Psoas muscle (tissue), 8 donors: Measurements from ENCODE around the gene SPATA22. TPM values are rescaled to one million over a fixed set of nuclear protein-coding genes. Genes with fewer than 3 reads are reported as not detected.
"Not testable (repeated sequence)": the region's sequence is repeated elsewhere in the genome, so short reads cannot be mapped to it uniquely, and the experiment has no call there.

Experiments
- ATAC-seq, 4 donors: fragments of 200-7000 bp; cut with Tn5 transposase; one replicate each; pipeline ENCODE4 v1.9.1; 2020; ENCODE audit warnings: moderate library complexity in 3 of 4, mild to moderate bottlenecking in 2 of 4
- DNase-seq, 2 donors: peaks; one replicate each; pipeline ENCODE4 v3.0.0-alpha.2; 2020
- H3K27ac ChIP-seq: fragments of 200-600 bp; one replicate; pipeline ENCODE4 v1.8.0; 2022
- H3K27me3 ChIP-seq, 3 donors: fragments of 200-600 bp in 1 of 3; one replicate each; pipeline versions ENCODE4 v1.6.1 to v1.8.0; 2013 to 2022; ENCODE audit warnings: low read length in 2 of 3, mild to moderate bottlenecking in 2 of 3, moderate library complexity in 1 of 3; ENCODE audit not compliant: insufficient read depth in 3 of 3
- H3K36me3 ChIP-seq, 2 donors: fragments of 200-600 bp in 1 of 2; one replicate each; pipeline versions ENCODE4 v1.6.1 to v1.8.0; 2013 to 2022; ENCODE audit warnings: low read depth in 1 of 2, mild to moderate bottlenecking in 1 of 2, moderate library complexity in 1 of 2; ENCODE audit not compliant: insufficient read depth in 1 of 2
- H3K4me1 ChIP-seq: fragments of 200-600 bp; one replicate; pipeline ENCODE4 v1.8.0; 2022
- H3K4me3 ChIP-seq: fragments of 200-600 bp; one replicate; pipeline ENCODE4 v1.8.0; 2022; ENCODE audit warnings: mild to moderate bottlenecking
- H3K9me3 ChIP-seq: fragments of 200-600 bp; one replicate; pipeline ENCODE4 v1.8.0; 2022
- WGBS, 3 donors: extraction: QIAGEN DNeasy Blood & Tissue Kit; methylation state at CpG; one replicate each; pipeline versions ENCODE4 v1.1.6 to v1.1.7; 2013; 5-methylcytosine and 5-hydroxymethylcytosine counted together
- intact Hi-C, 2 donors: fragments of 100-400 bp; cut with DNase I; formaldehyde crosslinking; loops; one replicate each; pipeline versions ENCODE4 v1.11.0 to v1.14.2; 2022
- polyA plus RNA-seq, 3 donors: library from polyadenylated mRNA; stranded (reverse); fragments of 200-250 nt; gene quantifications; one replicate each; pipeline ENCODE4 v1.2.3, GENCODE V29; 2013
- total RNA-seq, 4 donors: library from RNA; stranded (reverse); fragmentation: NEBNext Ultra II Directional in 2 of 4; extraction: Animal tissue kit (Norgen Biotek cat#: 25700) in 2 of 4; gene quantifications; one replicate each; pipeline versions ENCODE4 v1.2.1 to v1.2.4, GENCODE V29; 2021 to 2023
- TF ChIP-seq, protein P1 (sequence below): fragments of 200-600 bp; IDR thresholded peaks from one replicate; pipeline ENCODE4 v1.8.0; 2022; ENCODE audit warnings: antibody characterized with exemption
- donor health status: healthy with polysubstance abuse.
- donor health status: DM: no; HTN: no; CAD: no; lungs with moderate emphysema.
- donor health status: Bipolar disorder and iron deficiency.
- donor health status: healthy.
- donor health status: DM: yes; HTN: yes; CAD: no.
- donor health status: DM: no; HTN: no; CAD: no.
- donor health status: DM: no; HTN: no; CAD: no.
- donor health status: DM: yes; HTN: yes; CAD: no.

The SPATA22 gene
- total and polyA plus RNA-seq, 7 donors = 0.05 to 0.54 (median 0.31) TPM; not detected in 3

DNA sequence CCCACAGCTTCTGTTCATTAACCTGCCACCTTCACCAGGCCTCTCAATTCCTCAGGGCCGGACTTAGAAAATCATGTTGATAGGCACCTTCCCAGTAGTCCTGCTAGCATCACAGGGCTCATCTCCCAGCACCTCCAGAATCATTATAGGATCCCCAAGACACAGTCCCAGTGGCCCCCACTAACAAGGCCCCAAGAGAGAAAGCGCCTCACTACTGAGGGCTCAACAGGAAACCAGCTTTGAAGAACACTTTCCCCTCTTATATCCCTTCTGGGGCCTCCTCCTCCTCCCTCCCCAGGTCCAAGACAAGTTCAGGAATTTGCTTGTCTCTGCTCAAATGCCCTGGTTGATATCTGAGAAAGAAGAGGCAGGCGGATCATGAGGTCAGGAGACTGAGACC, 60.5 kb downstream of the SPATA22 start, which contains the start of gene OR3A3:
Gene OR3A3, plus strand, starts transcription at position 301 of the 400 bp plus-strand sequence.
- H3K27ac ChIP-seq = no peak within 1 kb of the TSS
- H3K4me1 ChIP-seq = no peaks in the 10 kb centered on the region
- 78 to 84% (median 83%) methylated on average over 3 of the region's 3 CpGs for WGBS, 3 donors
- DNase-seq (no peak), ATAC-seq (no peak)
- no peaks in the 10 kb centered on the region for H3K36me3 ChIP-seq
- no peak within 1 kb of the TSS for H3K4me3 ChIP-seq
- H3K9me3 ChIP-seq = peaks cover 10% of the 10 kb centered on the region
- intact Hi-C loops = no loop called here
- H3K27me3 ChIP-seq = peaks cover 0 to 2% (median 0%) of the 10 kb centered on the region in 3 donors
- TF ChIP-seq, protein P1, sequence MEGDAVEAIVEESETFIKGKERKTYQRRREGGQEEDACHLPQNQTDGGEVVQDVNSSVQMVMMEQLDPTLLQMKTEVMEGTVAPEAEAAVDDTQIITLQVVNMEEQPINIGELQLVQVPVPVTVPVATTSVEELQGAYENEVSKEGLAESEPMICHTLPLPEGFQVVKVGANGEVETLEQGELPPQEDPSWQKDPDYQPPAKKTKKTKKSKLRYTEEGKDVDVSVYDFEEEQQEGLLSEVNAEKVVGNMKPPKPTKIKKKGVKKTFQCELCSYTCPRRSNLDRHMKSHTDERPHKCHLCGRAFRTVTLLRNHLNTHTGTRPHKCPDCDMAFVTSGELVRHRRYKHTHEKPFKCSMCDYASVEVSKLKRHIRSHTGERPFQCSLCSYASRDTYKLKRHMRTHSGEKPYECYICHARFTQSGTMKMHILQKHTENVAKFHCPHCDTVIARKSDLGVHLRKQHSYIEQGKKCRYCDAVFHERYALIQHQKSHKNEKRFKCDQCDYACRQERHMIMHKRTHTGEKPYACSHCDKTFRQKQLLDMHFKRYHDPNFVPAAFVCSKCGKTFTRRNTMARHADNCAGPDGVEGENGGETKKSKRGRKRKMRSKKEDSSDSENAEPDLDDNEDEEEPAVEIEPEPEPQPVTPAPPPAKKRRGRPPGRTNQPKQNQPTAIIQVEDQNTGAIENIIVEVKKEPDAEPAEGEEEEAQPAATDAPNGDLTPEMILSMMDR = no peak

DNA sequence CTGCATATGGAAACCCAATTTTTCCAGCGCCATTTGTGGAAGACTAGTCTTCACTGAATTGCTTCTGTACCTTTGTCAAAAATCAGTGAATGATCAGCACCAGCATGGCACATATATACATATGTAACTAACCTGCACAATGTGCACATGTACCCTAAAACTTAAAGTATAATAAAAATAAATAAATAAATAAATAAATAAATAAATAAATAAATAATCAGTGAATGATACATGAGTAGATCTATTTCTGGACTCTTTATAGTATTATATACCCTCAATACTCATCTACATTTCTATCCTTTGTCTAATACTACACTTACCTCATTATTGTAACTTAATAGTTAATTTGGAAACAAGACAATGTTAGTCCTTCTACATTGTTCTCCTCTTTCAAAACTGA, 67.8 kb downstream of the SPATA22 start:
- H3K4me1 ChIP-seq, DNase-seq, intact Hi-C loops, H3K36me3 ChIP-seq, H3K27me3 ChIP-seq, H3K27ac ChIP-seq, H3K4me3 ChIP-seq, ATAC-seq: not testable (repeated sequence)
- H3K9me3 ChIP-seq = peaks cover 18% of the 10 kb centered on the region
- WGBS, 3 donors = 62 to 78% (median 74%) methylated on average over 1 of the region's 1 CpG

GRCh38 chr17:3401786-3402185, 69.8 kb downstream of the SPATA22 start:
- Histone ChIP-seq H3K4me3 (no peak overlapping the region), H3K27me3 (no peaks in the 10 kb centered on the region), H3K4me1 (no peaks in the 10 kb centered on the region), H3K36me3 (no peaks in the 10 kb centered on the region), H3K9me3 (peaks cover 8% of the 10 kb centered on the region), H3K27ac (no peak overlapping the region)
- intact Hi-C loops = no loop called here
- ATAC-seq (no peak), DNase-seq (no peak)
- WGBS, 3 donors = 45 to 58% (median 56%) methylated on average over 2 of the region's 2 CpGs
- TF ChIP-seq, protein P1 = no peak

DNA sequence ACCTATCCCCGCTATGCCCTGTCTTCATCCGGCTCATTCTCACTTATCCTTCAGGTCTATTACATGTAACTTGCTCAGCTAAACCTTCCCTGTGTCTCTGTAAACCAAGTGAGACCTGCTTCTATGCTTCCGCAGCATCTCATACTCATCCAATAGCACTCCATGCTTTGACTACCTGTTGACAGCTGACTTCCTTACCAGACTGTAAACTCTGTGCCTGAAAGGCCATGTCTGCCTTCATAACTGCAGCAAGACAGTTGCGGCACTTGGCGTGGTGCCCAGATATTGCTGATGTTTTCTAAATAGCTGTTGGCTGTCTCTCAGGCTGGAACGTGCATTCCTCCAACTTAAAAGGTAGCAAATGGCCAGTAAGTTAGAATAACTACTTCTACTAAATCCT, 71.6 kb downstream of the SPATA22 start:
- ATAC-seq = no peak
- H3K4me1 ChIP-seq = no peaks in the 10 kb centered on the region
- 47 to 48% (median 48%) methylated on average over 6 of the region's 6 CpGs for WGBS, 3 donors
- H3K4me3 ChIP-seq = no peak overlapping the region
- H3K9me3 ChIP-seq = peaks cover 1% of the 10 kb centered on the region
- DNase-seq = no peak
- TF ChIP-seq, protein P1 = no peak
- no peaks in the 10 kb centered on the region for H3K27me3 ChIP-seq
- H3K36me3 ChIP-seq = no peaks in the 10 kb centered on the region
- intact Hi-C loops = no loop called here
- no peak overlapping the region for H3K27ac ChIP-seq

DNA sequence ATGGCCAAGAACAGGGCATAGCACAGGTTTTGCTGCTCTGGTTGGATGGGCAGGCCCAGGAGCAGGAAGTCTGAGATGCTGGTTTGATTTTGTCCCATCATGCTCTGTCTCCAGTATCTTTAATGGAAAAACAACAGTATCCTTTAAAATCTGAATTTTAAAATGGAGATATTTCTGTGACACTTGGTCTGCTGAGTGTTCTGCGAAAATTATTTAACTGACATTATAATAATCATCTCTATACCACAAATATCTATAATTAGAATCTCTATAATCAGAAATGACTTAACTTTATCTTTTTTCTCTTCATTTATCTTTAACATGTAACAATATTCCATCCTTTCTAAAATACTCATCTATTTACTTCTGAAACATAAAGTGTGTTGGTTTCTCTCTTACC, 73.3 kb downstream of the SPATA22 start, which contains the start of gene OR1E1:
Gene OR1E1, minus strand, starts transcription at position 101 of the 400 bp plus-strand sequence. Its CDS starts 0 bp downstream, at position 101.
- ATAC-seq (no peak), DNase-seq (no peak)
- H3K4me1 ChIP-seq = no peaks in the 10 kb centered on the region
- WGBS, 3 donors = 74 to 86% (median 83%) methylated on average over 1 of the region's 1 CpG
- TF ChIP-seq, protein P1 = no peak
- no peak within 1 kb of the TSS for H3K4me3 ChIP-seq
- intact Hi-C loops = no loop called here
- H3K9me3 ChIP-seq = no peaks in the 10 kb centered on the region
- no peaks in the 10 kb centered on the region for H3K36me3 ChIP-seq
- H3K27me3 ChIP-seq = no peaks in the 10 kb centered on the region
- no peak within 1 kb of the TSS for H3K27ac ChIP-seq

DNA sequence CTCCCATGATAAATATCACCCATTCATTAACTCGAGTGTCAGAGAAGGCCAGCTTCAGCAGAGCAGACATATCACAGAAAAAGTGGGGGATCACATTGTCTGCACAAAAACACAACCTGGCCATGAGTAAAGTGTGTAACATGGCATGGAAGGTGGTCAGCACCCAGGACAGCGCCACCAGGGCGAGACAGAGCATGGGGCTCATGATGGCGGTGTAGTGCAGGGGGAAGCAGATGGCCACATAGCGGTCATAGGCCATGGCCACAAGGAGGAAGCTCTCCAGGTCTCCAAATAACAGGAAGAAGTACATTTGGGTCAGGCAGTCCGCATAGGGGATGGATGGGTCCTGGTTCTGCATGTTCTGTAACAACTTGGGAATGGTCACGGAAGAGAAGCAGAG, 73.8 kb downstream of the SPATA22 start:
- 41 to 48% (median 47%) methylated on average over 7 of the region's 7 CpGs for WGBS, 3 donors
- intact Hi-C loops, H3K4me1 ChIP-seq, H3K27ac ChIP-seq, H3K27me3 ChIP-seq, ATAC-seq, DNase-seq, H3K4me3 ChIP-seq, H3K9me3 ChIP-seq, H3K36me3 ChIP-seq: not testable (repeated sequence)
